ENCODE measurements around the gene RASL10B.

Gene RASL10B

GRCh38 chr17:35727635-35728034 lies 3.8 kb upstream of the RASL10B start:
- DNase-seq (ENCODE audit: low read depth): no peak
- TF ChIP-seq, protein P1, sequence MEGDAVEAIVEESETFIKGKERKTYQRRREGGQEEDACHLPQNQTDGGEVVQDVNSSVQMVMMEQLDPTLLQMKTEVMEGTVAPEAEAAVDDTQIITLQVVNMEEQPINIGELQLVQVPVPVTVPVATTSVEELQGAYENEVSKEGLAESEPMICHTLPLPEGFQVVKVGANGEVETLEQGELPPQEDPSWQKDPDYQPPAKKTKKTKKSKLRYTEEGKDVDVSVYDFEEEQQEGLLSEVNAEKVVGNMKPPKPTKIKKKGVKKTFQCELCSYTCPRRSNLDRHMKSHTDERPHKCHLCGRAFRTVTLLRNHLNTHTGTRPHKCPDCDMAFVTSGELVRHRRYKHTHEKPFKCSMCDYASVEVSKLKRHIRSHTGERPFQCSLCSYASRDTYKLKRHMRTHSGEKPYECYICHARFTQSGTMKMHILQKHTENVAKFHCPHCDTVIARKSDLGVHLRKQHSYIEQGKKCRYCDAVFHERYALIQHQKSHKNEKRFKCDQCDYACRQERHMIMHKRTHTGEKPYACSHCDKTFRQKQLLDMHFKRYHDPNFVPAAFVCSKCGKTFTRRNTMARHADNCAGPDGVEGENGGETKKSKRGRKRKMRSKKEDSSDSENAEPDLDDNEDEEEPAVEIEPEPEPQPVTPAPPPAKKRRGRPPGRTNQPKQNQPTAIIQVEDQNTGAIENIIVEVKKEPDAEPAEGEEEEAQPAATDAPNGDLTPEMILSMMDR (conservative IDR thresholded peaks at IDR 0.05; ENCODE audit: low read depth, low read length): no peak
- H3K4me3 ChIP-seq (ENCODE audit: low read depth, low read length): no peak overlapping the region

GRCh38 chr17:35728551-35728950 lies 2.9 kb upstream of the RASL10B start:
- no peak for DNase-seq (ENCODE audit: low read depth)
- H3K4me3 ChIP-seq (ENCODE audit: low read depth, low read length): no peak overlapping the region
- TF ChIP-seq, protein P1 (conservative IDR thresholded peaks at IDR 0.05; ENCODE audit: low read depth, low read length): no peak

GRCh38 chr17:35729405-35729833 lies 2.0 kb upstream of the RASL10B start:
- no peak for DNase-seq (ENCODE audit: low read depth)
- TF ChIP-seq, protein P1 (conservative IDR thresholded peaks at IDR 0.05; ENCODE audit: low read depth, low read length): no peak
- H3K4me3 ChIP-seq (ENCODE audit: low read depth, low read length): no peak overlapping the region

- no peak for DNase-seq (ENCODE audit: low read depth)
- TF ChIP-seq, protein P1 (conservative IDR thresholded peaks at IDR 0.05; ENCODE audit: low read depth, low read length): no peak
- H3K4me3 ChIP-seq (ENCODE audit: low read depth, low read length): no peak overlapping the region
These were observed 936 bp upstream of the RASL10B start for GRCh38 chr17:35730400-35731005.

- DNase-seq (ENCODE audit: low read depth): no peak
- H3K4me3 ChIP-seq (ENCODE audit: low read depth, low read length): peak overlapping the region; percentile 69
These were observed 722 bp downstream of the RASL10B start for GRCh38 chr17:35731917-35732805.

GRCh38 chr17:35732806-35733136 lies 1.3 kb downstream of the RASL10B start:
- H3K4me3 ChIP-seq (ENCODE audit: low read depth, low read length): peak overlapping the region; percentile 69

More at GRCh38 chr17:35731917-35732805, 722 bp downstream of the RASL10B start:
- TF ChIP-seq, protein P1 (conservative IDR thresholded peaks at IDR 0.05; ENCODE audit: low read depth, low read length): no peak

More at GRCh38 chr17:35732806-35733136, 1.3 kb downstream of the RASL10B start:
- DNase-seq (ENCODE audit: low read depth): no peak
- TF ChIP-seq, protein P1 (conservative IDR thresholded peaks at IDR 0.05; ENCODE audit: low read depth, low read length): no peak
